A549 (cell line): ENCODE data around the gene C5. TPM values are rescaled to one million over a fixed set of nuclear protein-coding genes. Genes with fewer than 3 reads are reported as not detected.

ENCODE experiments used
- ATAC-seq, 2 experiments: fragments of 200-7000 bp in 1 of 2; fragments of >200 bp in 1 of 2; cut with Nextera tagmentation in 1 of 2; cut with Tn5 transposase in 1 of 2; 3 replicates each; pipeline versions ENCODE4 v1.8.0 to v1.9.1; 2018 to 2020; ENCODE audit warnings: mild to moderate bottlenecking in 1 of 2, moderate library complexity in 1 of 2
- CTCF ChIA-PET: fragments of 300-600 bp; sonication (Branson Sonifier 250); formaldehyde crosslinking; extraction: SDS; loops from one replicate; lab custom pipeline; 2021; ENCODE audit warnings: antibody characterized with exemption, inconsistent platforms; lab: Yijun Ruan, JAX
- POLR2A ChIA-PET: fragments of 350-600 bp; formaldehyde crosslinking; extraction: SDS; loops from one replicate; lab custom pipeline; 2021; ENCODE audit warnings: antibody characterized with exemption, inconsistent platforms; lab: Yijun Ruan, JAX
- DNase-seq, 2 experiments: peaks; one replicate each; pipeline versions ENCODE4 v3.0.0 to v3.0.0-alpha.2; 2011 to 2016; ENCODE audit warnings: low read depth in 1 of 2, low spot score in 1 of 2
- FAIRE-seq: peaks from 2 replicates; lab custom pipeline; 2011; peaks lifted over from hg19 to GRCh38; lab: Jason Lieb, UNC
- H3K27ac ChIP-seq, 2 experiments: fragments of >200 bp; sonication (Bioruptor Twin); formaldehyde crosslinking; 3 replicates each; pipeline ENCODE4 v1.5.1; 2016 to 2017
- H3K4me1 ChIP-seq: fragments of >200 bp; sonication (Bioruptor Twin); formaldehyde crosslinking; 3 replicates; pipeline ENCODE4 v1.6.1; 2016
- H3K4me2 ChIP-seq: fragments of >200 bp; sonication (Bioruptor Twin); formaldehyde crosslinking; 3 replicates; pipeline ENCODE4 v1.6.1; 2016
- H3K4me3 ChIP-seq: fragments of >200 bp; sonication (Bioruptor Twin); formaldehyde crosslinking; 3 replicates; pipeline ENCODE4 v1.5.1; 2016
- H3K9me3 ChIP-seq: fragments of >200 bp; sonication (Bioruptor Twin); formaldehyde crosslinking; 3 replicates; pipeline ENCODE4 v1.6.1; 2016
- CBX8 ChIP-seq: fragments of 200-600 bp; sonication (generic); IDR thresholded peaks from 2 replicates; pipeline ENCODE4 v1.6.1; 2016
- CHD2 ChIP-seq: fragments of 150-350 bp; IDR thresholded peaks from 2 replicates; pipeline ENCODE4 v1.6.1; 2014; ENCODE audit warnings: low read length; ENCODE audit not compliant: partially characterized antibody
- FOSL2 ChIP-seq, 2 experiments: fragments of 450-650 bp in 1 of 2; fragments of >200 bp in 1 of 2; sonication (Bioruptor Twin) in 1 of 2; formaldehyde crosslinking; IDR thresholded peaks; 2 replicates each; pipeline versions ENCODE4 v1.5.0 to v1.6.1; 2016 to 2020; ENCODE audit warnings: mild to moderate bottlenecking in 1 of 2, moderate library complexity in 1 of 2
- HOXA7 ChIP-seq: fragments of 250-450 bp; sonication (Bioruptor Pico); IDR thresholded peaks from 2 replicates; pipeline ENCODE4 v1.5.0; 2020; ENCODE audit warnings: mild to moderate bottlenecking, moderate library complexity
- HOXB13 ChIP-seq: fragments of 250-450 bp; sonication (Bioruptor Pico); IDR thresholded peaks from 2 replicates; pipeline ENCODE4 v1.5.0; 2020; ENCODE audit warnings: low read depth, mild to moderate bottlenecking, moderate library complexity
- HOXB5 ChIP-seq: fragments of 250-450 bp; sonication (Bioruptor Pico); IDR thresholded peaks from 2 replicates; pipeline ENCODE4 v1.5.0; 2020; ENCODE audit warnings: mild to moderate bottlenecking, moderate library complexity
- MAFK ChIP-seq: fragments of 450-650 bp; IDR thresholded peaks from 2 replicates; pipeline ENCODE4 v1.6.1; 2014; ENCODE audit not compliant: partially characterized antibody
- MAX ChIP-seq: IDR thresholded peaks from 2 replicates; pipeline ENCODE4 v1.6.1; 2012
- PBX3 ChIP-seq: IDR thresholded peaks from 2 replicates; pipeline ENCODE4 v1.6.1; 2012
- RCOR1 ChIP-seq: fragments of 150-350 bp; IDR thresholded peaks from 2 replicates; pipeline ENCODE4 v1.6.1; 2014; ENCODE audit warnings: antibody characterized with exemption, low read length, low read depth
- RFX5 ChIP-seq: fragments of 450-650 bp; IDR thresholded peaks from 2 replicates; pipeline ENCODE4 v1.7.1; 2014; ENCODE audit warnings: antibody characterized with exemption, mild to moderate bottlenecking, moderate library complexity
- SREBF2 ChIP-seq: fragments of 450-650 bp; IDR thresholded peaks from 2 replicates; pipeline ENCODE4 v1.6.1; 2014; ENCODE audit warnings: mild to moderate bottlenecking, moderate library complexity
- TFCP2L1 ChIP-seq: fragments of 250-450 bp; sonication (Bioruptor Pico); IDR thresholded peaks from 2 replicates; pipeline ENCODE4 v1.5.0; 2021; ENCODE audit warnings: mild to moderate bottlenecking
- TP53 ChIP-seq: fragments of 250-450 bp; sonication (Bioruptor Pico); IDR thresholded peaks from 2 replicates; pipeline ENCODE4 v1.5.0; 2021; ENCODE audit warnings: mild to moderate bottlenecking, moderate library complexity
- ZC3H11A ChIP-seq: fragments of 450-650 bp; IDR thresholded peaks from 2 replicates; pipeline ENCODE4 v1.6.1; 2014; ENCODE audit warnings: antibody characterized with exemption, mild to moderate bottlenecking
- ZNF302 ChIP-seq: fragments of 250-450 bp; sonication (Bioruptor Pico); IDR thresholded peaks from 2 replicates; pipeline ENCODE4 v1.9.0; 2021; ENCODE audit warnings: inconsistent platforms, mild to moderate bottlenecking, moderate library complexity
- WGBS: methylation state at CpG from one replicate; pipeline ENCODE4 v1.1.6; 2017; ENCODE audit errors: missing lambda C conversion rate; 5-methylcytosine and 5-hydroxymethylcytosine counted together
- polyA plus RNA-seq, 4 experiments: library from polyadenylated mRNA; depleted of rRNA in 3 of 4; stranded (reverse); fragments of >200 nt; fragmentation: RNase III in 1 of 4; extraction: RNeasy Plus Mini Kit Qiagen cat#74134 plus additional on column Dnase treatment in 1 of 4; gene quantifications; 2 replicates in 3 of 4; 3 replicates in 1 of 4; pipeline ENCODE4 v1.2.3, GENCODE V29; 2011 to 2017
- TF ChIP-seq, protein P1 (sequence below): fragments of 200-600 bp; sonication (generic); IDR thresholded peaks from 2 replicates; pipeline ENCODE4 v1.6.1; 2016; ENCODE audit warnings: antibody characterized with exemption, mild to moderate bottlenecking, moderate library complexity
- TF ChIP-seq, protein P2 (sequence below): fragments of >200 bp; sonication (Bioruptor Twin); formaldehyde crosslinking; IDR thresholded peaks from 3 replicates; pipeline ENCODE4 v1.6.1; 2016

Gene C5
- polyA plus RNA-seq, 2 of the 4 experiments (the other 2 are of a cell fraction) = 17.1 to 115 TPM

DNA sequence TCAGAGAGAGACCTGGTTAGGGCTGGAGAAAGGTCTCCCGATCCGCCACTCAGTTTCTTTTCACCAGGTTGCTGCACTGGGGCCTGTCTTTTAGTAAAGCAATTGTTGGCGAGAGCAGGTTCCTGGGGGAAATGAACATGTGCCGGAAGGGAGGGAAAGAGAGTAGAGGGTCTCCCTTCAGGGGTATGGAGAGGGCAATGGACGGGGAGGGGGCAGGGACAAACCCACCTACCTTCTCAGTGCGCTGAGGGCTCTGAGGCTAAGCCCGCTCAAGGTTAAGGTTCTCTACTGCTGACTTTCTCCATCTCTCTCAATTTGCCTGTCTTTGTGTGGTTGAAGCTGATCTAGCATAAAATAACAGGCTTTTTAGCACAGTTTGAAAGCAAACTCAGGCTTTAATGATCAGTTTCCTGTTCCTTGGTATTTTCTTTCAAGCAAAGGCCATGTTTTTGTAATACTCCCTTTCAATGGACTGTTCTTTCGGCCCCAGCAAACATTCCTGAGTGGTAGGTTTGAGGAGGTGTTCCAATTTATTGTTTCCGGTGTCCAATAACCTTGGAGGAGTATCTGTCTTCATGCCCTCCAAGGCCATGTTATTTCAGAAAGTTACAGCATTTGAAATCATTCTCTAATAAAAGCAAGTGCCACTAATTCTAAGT, 98.0 kb downstream of the C5 start:
- no peak overlapping the region for H3K27ac ChIP-seq
- 91% methylated on average over 9 of the region's 9 CpGs for WGBS
- TF ChIP-seq MAFK = no peak
- no peak for TF ChIP-seq FOSL2 (IDR thresholded peaks at IDR 0.05)
- no peak for TF ChIP-seq FOSL2 (CRISPR knock-in tag; IDR thresholded peaks at IDR 0.05)
- no peak for TF ChIP-seq TP53 (CRISPR knock-in tag)
- no peak for TF ChIP-seq RFX5
- no peak for TF ChIP-seq HOXB13 (CRISPR knock-in tag)
- TF ChIP-seq ZNF302 (CRISPR knock-in tag) = no peak
- TF ChIP-seq, protein P1, sequence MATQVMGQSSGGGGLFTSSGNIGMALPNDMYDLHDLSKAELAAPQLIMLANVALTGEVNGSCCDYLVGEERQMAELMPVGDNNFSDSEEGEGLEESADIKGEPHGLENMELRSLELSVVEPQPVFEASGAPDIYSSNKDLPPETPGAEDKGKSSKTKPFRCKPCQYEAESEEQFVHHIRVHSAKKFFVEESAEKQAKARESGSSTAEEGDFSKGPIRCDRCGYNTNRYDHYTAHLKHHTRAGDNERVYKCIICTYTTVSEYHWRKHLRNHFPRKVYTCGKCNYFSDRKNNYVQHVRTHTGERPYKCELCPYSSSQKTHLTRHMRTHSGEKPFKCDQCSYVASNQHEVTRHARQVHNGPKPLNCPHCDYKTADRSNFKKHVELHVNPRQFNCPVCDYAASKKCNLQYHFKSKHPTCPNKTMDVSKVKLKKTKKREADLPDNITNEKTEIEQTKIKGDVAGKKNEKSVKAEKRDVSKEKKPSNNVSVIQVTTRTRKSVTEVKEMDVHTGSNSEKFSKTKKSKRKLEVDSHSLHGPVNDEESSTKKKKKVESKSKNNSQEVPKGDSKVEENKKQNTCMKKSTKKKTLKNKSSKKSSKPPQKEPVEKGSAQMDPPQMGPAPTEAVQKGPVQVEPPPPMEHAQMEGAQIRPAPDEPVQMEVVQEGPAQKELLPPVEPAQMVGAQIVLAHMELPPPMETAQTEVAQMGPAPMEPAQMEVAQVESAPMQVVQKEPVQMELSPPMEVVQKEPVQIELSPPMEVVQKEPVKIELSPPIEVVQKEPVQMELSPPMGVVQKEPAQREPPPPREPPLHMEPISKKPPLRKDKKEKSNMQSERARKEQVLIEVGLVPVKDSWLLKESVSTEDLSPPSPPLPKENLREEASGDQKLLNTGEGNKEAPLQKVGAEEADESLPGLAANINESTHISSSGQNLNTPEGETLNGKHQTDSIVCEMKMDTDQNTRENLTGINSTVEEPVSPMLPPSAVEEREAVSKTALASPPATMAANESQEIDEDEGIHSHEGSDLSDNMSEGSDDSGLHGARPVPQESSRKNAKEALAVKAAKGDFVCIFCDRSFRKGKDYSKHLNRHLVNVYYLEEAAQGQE = no peak
- no peak for TF ChIP-seq SREBF2
- TF ChIP-seq PBX3 = no peak
- TF ChIP-seq HOXA7 (CRISPR knock-in tag) = no peak
- ATAC-seq (no peak), DNase-seq (no peak), FAIRE-seq (no peak)
- H3K4me1 ChIP-seq = peaks cover 6% of the 10 kb centered on the region
- no peak overlapping the region for H3K4me2 ChIP-seq
- CTCF ChIA-PET = no interaction called here
- H3K4me3 ChIP-seq = no peak overlapping the region
- no peaks in the 10 kb centered on the region for H3K9me3 ChIP-seq
- POLR2A ChIA-PET = no interaction called here

DNA sequence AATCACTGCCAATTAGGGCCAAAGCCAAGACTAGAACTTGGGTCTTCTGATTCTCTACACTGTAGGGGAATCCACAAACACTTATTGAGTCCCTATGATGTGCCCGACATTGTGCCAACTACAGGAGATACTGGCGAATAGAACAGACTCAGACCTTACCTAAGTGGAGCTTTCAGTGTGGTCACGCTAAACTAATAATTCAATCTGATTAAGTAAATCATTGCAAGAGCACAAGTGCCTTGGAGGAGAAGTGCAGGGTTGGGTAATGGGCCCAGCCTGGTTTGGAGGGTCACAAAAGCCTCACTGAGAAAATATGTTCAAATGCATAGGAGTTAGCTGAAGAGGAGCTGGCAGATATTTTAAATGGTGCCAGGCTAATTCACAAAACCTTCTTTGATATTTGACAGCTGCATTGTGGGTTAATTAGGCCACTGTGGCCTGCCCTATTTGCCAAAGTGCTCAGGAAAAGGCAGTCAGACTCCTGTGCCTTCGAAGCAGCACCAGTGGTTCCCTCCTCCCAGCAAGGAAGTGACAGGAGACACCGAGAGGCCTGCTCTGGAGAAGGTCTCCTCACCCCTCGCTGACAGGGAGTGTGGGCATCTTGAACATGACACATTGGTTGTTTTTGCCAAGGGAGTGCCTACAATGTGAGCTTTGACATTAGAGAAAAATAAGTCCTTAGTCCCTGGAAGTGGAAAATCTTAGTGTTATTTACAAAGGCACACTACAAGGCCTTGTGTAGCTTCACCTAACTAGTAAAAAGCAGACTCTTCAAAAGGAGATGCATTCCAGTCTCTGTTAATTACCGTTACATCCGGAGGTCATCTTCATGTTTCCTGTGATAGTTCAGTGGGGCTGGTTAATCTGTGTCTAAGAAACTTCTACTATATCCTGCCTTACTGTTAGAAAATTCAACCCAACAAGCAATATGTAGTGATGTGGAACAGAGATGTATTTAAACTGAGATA, 99.4 kb downstream of the C5 start:
- DNase-seq (no peak), FAIRE-seq (no peak), ATAC-seq (no peak; a peak in 1 of 6 replicates)
- WGBS = 92% methylated on average over 8 of the region's 8 CpGs
- no peaks in the 10 kb centered on the region for H3K9me3 ChIP-seq
- POLR2A ChIA-PET = no interaction called here
- H3K4me1 ChIP-seq = peaks cover 10% of the 10 kb centered on the region
- no peak overlapping the region for H3K4me3 ChIP-seq
- CTCF ChIA-PET = interaction anchor here (0.6 to 2.3 kb wide), 8 partner anchors 9 to 196 kb away, joined by 3 to 7 read pairs (median 4); no protein-coding TSS in a partner anchor
- no peak overlapping the region for H3K4me2 ChIP-seq
- H3K27ac ChIP-seq = no peak overlapping the region
- TF ChIP-seq RCOR1 (no peak), HOXB5 (no peak), MAFK (no peak), RFX5 (no peak), HOXB13 (CRISPR knock-in tag) (no peak), HOXA7 (CRISPR knock-in tag) (no peak), CBX8 (no peak), TFCP2L1 (CRISPR knock-in tag) (no peak), CHD2 (no peak), ZC3H11A (no peak), MAX (no peak)
- TF ChIP-seq, protein P1 = no peak
- TF ChIP-seq, protein P2, sequence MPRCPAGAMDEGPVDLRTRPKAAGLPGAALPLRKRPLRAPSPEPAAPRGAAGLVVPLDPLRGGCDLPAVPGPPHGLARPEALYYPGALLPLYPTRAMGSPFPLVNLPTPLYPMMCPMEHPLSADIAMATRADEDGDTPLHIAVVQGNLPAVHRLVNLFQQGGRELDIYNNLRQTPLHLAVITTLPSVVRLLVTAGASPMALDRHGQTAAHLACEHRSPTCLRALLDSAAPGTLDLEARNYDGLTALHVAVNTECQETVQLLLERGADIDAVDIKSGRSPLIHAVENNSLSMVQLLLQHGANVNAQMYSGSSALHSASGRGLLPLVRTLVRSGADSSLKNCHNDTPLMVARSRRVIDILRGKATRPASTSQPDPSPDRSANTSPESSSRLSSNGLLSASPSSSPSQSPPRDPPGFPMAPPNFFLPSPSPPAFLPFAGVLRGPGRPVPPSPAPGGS = no peak
- TF ChIP-seq, all 56 proteins: peak for 0
